Neuron (in vitro differentiated cells): Measurements from ENCODE around the gene OLFM4.
A peak's percentile ranks its signal among the peaks of the same experiment; 100 is the strongest.

Experiments
- H2AFZ ChIP-seq: one replicate; pipeline ENCODE4 v1.6.1; 2013; ENCODE audit warnings: low read depth, mild to moderate bottlenecking, inconsistent platforms, low read length, moderate library complexity
- H3K27me3 ChIP-seq: one replicate; pipeline ENCODE4 v1.6.1; 2013; ENCODE audit warnings: low read length; ENCODE audit not compliant: insufficient read depth
- H3K36me3 ChIP-seq: one replicate; pipeline ENCODE4 v1.6.1; 2013; ENCODE audit warnings: low read length; ENCODE audit not compliant: insufficient read depth
- H3K4me1 ChIP-seq: one replicate; pipeline ENCODE4 v1.6.1; 2013; ENCODE audit warnings: low read length; ENCODE audit not compliant: insufficient read depth
- H3K4me3 ChIP-seq: 2 replicates; pipeline ENCODE4 v1.5.1; 2013; ENCODE audit warnings: mild to moderate bottlenecking, low read length, moderate library complexity
- H3K9me3 ChIP-seq: one replicate; pipeline ENCODE4 v1.6.1; 2013; ENCODE audit warnings: low read length

Gene OLFM4, protein sequence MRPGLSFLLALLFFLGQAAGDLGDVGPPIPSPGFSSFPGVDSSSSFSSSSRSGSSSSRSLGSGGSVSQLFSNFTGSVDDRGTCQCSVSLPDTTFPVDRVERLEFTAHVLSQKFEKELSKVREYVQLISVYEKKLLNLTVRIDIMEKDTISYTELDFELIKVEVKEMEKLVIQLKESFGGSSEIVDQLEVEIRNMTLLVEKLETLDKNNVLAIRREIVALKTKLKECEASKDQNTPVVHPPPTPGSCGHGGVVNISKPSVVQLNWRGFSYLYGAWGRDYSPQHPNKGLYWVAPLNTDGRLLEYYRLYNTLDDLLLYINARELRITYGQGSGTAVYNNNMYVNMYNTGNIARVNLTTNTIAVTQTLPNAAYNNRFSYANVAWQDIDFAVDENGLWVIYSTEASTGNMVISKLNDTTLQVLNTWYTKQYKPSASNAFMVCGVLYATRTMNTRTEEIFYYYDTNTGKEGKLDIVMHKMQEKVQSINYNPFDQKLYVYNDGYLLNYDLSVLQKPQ

GRCh38 chr13:53028637-53029203 lies at the start of gene OLFM4:
Gene OLFM4 (plus strand): TSS chr13:53028813. CDS start chr13:53028837, 24 bp downstream.
- H2AFZ ChIP-seq: no peak within 1 kb of the TSS
- no peak within 1 kb of the TSS for H3K4me3 ChIP-seq
- H3K9me3 ChIP-seq: no peaks in the 10 kb centered on the region
- H3K36me3 ChIP-seq: no peaks in the 10 kb centered on the region
- no peaks in the 10 kb centered on the region for H3K27me3 ChIP-seq
- peaks cover 13% of the 10 kb centered on the region for H3K4me1 ChIP-seq

GRCh38 chr13:52978989-52979388 lies 49.6 kb upstream of the OLFM4 start:
- H3K4me3 ChIP-seq: no peak overlapping the region
- H3K27me3 ChIP-seq: no peaks in the 10 kb centered on the region
- no peaks in the 10 kb centered on the region for H3K9me3 ChIP-seq
- H2AFZ ChIP-seq: no peak overlapping the region
- no peaks in the 10 kb centered on the region for H3K36me3 ChIP-seq
- H3K4me1 ChIP-seq: peaks cover 38% of the 10 kb centered on the region

DNA sequence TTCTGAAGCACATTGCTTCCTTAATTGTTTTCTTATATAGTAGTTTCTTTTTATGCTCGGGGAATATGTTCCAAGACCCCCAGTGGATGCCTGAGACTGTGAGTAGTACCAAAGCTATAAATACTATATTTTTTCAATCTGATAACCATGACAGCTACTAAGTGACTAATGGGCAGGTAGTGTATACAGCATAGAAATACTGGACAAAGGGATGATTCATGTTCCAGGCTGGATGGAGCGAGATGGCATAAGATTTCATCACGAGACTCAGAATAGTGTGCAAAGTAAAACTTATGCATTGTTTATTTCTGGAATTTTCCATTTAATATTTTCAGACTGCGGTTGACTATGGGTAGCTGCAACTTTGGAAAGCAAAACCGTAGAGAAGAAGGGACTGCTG lies 47.9 kb upstream of the OLFM4 start:
- Histone ChIP-seq H3K36me3 (no peaks in the 10 kb centered on the region), H3K4me1 (peaks cover 38% of the 10 kb centered on the region), H2AFZ (no peak overlapping the region), H3K9me3 (no peaks in the 10 kb centered on the region), H3K27me3 (no peaks in the 10 kb centered on the region), H3K4me3 (no peak overlapping the region)

DNA sequence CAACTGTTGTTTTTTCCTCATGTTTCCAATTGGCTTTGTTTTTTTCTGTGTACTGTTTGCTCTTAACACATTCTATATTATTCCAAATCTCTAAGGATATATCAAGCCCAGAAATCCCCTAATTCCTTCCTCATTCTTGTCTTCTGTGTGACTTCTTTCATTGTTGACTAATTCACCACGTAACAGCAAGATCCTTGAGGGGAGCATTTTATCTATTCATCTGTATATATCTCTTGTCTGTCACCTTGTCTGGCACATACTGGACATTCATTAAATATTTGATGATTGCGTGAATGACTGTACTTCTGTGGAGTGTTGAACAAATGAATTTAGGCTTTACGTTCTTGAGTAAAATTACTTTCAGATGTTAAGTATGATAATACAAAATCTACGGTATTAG lies 44.8 kb upstream of the OLFM4 start:
- Histone ChIP-seq H3K9me3 (no peaks in the 10 kb centered on the region), H3K27me3 (no peaks in the 10 kb centered on the region), H2AFZ (no peak overlapping the region), H3K4me1 (peaks cover 25% of the 10 kb centered on the region), H3K4me3 (no peak overlapping the region), H3K36me3 (no peaks in the 10 kb centered on the region)

- Histone ChIP-seq H3K4me1 (peaks cover 15% of the 10 kb centered on the region), H3K9me3 (no peaks in the 10 kb centered on the region), H3K27me3 (no peaks in the 10 kb centered on the region)
Observed at GRCh38 chr13:52984881-52985363, 43.7 kb upstream of the OLFM4 start.

GRCh38 chr13:52991344-52992020 lies 37.1 kb upstream of the OLFM4 start:
- no peak overlapping the region for H2AFZ ChIP-seq
- H3K4me3 ChIP-seq: no peak overlapping the region
- no peaks in the 10 kb centered on the region for H3K9me3 ChIP-seq
- no peaks in the 10 kb centered on the region for H3K27me3 ChIP-seq
- no peaks in the 10 kb centered on the region for H3K36me3 ChIP-seq
- H3K4me1 ChIP-seq: peaks cover 36% of the 10 kb centered on the region

More at GRCh38 chr13:52984881-52985363, 43.7 kb upstream of the OLFM4 start:
- Histone ChIP-seq H3K36me3 (no peaks in the 10 kb centered on the region), H2AFZ (no peak overlapping the region), H3K4me3 (no peak overlapping the region)

GRCh38 chr13:52992110-52992509 lies 36.5 kb upstream of the OLFM4 start:
- Histone ChIP-seq H3K36me3 (no peaks in the 10 kb centered on the region), H2AFZ (no peak overlapping the region), H3K4me1 (peaks cover 36% of the 10 kb centered on the region), H3K27me3 (no peaks in the 10 kb centered on the region), H3K9me3 (no peaks in the 10 kb centered on the region), H3K4me3 (no peak overlapping the region)

DNA sequence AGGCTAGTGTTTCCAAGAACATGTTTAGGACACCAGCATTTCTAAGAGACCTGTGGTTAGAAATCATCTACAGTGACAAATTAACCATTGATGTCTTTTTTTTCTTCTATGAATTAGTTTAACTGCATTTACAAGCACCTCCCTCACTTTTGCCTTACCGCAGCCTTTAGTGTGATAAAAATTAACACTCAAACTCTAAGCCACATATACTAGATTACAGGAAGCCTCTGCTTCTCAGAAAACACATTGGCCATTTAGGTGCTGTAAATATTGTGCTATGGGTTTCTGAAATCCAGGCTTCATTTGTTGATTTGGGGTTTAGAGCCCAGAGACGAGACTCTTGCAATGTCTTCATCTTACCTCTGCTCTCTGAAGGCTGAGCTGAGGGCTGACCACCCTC lies 34.6 kb upstream of the OLFM4 start:
- peaks cover 36% of the 10 kb centered on the region for H3K4me1 ChIP-seq
- H3K27me3 ChIP-seq: no peaks in the 10 kb centered on the region
- no peak overlapping the region for H2AFZ ChIP-seq
- H3K9me3 ChIP-seq: no peaks in the 10 kb centered on the region
- no peaks in the 10 kb centered on the region for H3K36me3 ChIP-seq
- no peak overlapping the region for H3K4me3 ChIP-seq

GRCh38 chr13:52994865-52995264 lies 33.7 kb upstream of the OLFM4 start:
- Histone ChIP-seq H3K4me1 (peaks cover 36% of the 10 kb centered on the region), H2AFZ (no peak overlapping the region), H3K9me3 (no peaks in the 10 kb centered on the region), H3K36me3 (no peaks in the 10 kb centered on the region), H3K27me3 (no peaks in the 10 kb centered on the region), H3K4me3 (no peak overlapping the region)

DNA sequence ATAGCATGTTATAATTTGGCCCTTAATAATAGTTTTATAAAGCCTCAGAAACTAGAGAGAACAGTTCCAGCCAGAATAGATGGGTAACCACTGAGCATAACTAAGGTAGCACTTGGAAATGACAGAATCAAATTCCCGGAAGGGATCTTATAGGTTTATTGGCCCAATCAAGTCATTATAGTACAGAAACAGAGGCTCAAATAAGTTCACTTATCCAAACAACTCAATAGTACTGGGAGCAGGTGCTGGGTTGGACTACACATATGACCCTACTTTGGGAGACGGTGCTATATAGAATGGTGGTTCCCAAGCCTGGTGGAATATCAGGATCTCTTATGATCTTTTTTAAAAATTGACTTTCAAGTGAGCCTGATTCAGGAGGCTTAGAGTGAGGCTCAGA lies 32.7 kb upstream of the OLFM4 start:
- Histone ChIP-seq H3K36me3 (no peaks in the 10 kb centered on the region), H3K9me3 (no peaks in the 10 kb centered on the region), H2AFZ (no peak overlapping the region), H3K4me1 (peaks cover 36% of the 10 kb centered on the region), H3K27me3 (no peaks in the 10 kb centered on the region), H3K4me3 (no peak overlapping the region)

- no peaks in the 10 kb centered on the region for H3K36me3 ChIP-seq
- peak overlapping the region; percentile 31 for H2AFZ ChIP-seq
- peaks cover 24% of the 10 kb centered on the region for H3K4me1 ChIP-seq
- no peaks in the 10 kb centered on the region for H3K9me3 ChIP-seq
- H3K4me3 ChIP-seq: no peak overlapping the region
- H3K27me3 ChIP-seq: no peaks in the 10 kb centered on the region
Observed at GRCh38 chr13:52997951-52998876, 30.4 kb upstream of the OLFM4 start.

GRCh38 chr13:52999093-52999696 lies 29.4 kb upstream of the OLFM4 start:
- Histone ChIP-seq H3K27me3 (no peaks in the 10 kb centered on the region), H2AFZ (peak overlapping the region; percentile 31), H3K4me1 (peaks cover 14% of the 10 kb centered on the region), H3K4me3 (no peak overlapping the region), H3K36me3 (no peaks in the 10 kb centered on the region), H3K9me3 (no peaks in the 10 kb centered on the region)
